PFSK-1 (cell line): ENCODE data around the gene MFNG.

Experiments
- POLR2AphosphoS5 ChIP-seq: IDR thresholded peaks from 2 replicates; pipeline ENCODE4 v1.6.1; 2012; ENCODE audit warnings: low read depth, mild to moderate bottlenecking, control low read depth, low read length, moderate library complexity
- SIN3A ChIP-seq: IDR thresholded peaks from 2 replicates; pipeline ENCODE4 v1.6.1; 2012; ENCODE audit warnings: mild to moderate bottlenecking, low read length, moderate library complexity, borderline replicate concordance; ENCODE audit not compliant: insufficient read depth
- TAF1 ChIP-seq: IDR thresholded peaks from 2 replicates; pipeline ENCODE4 v1.6.1; 2012; ENCODE audit warnings: low read length, control low read depth, borderline replicate concordance; ENCODE audit not compliant: insufficient read depth

DNA sequence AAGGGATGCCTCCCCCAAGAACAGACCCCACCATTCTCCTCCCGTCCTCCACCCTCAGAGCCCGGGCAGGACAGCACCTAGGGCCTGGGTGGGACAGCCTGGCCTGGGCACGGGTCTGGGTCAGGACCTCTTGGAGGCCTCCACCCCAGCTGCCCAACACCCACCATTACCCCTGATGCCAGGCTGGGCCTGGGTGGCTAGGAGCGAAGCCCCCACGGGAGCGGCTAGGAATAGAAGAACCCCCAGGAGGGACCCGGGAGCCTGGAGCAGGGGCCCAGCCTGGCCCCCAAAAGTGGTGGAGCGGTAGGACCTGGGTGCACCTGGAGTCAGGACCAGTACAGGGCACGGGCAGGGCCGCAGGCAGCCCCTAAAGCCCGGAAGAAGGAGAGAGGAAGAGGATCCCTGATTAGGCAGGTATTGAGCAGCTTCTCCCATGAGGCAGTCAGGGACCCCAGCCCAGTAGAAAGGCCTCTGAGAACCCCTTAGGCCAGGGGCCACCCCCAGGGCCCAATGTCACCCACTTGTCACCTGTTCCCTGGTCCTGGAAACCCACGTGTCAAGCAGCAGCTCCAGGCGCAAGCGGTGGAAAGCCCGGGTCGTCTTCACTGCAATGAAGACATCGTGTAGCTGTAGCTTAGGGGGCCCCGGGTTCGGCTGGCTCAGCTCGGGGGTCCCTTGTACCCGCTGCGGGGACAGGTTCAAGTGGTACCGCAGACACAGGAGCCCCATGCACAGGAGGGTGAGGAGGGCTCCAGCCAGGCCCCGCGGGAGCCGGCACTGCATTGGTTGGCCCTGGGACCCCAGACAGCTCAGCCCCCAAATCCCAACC, 575 bp downstream of the MFNG start:
- no peak for TF ChIP-seq TAF1
- no peak for TF ChIP-seq POLR2AphosphoS5
- no peak for TF ChIP-seq SIN3A
